ENCODE results near the gene DYNLT4. TPM values are rescaled to one million over a fixed set of nuclear protein-coding genes. Genes with fewer than 3 reads are reported as not detected.

The DYNLT4 gene
- total and polyA plus RNA-seq, 2 of the 13 experiments (the other 11 are each of a cell fraction or from before 2014, with no cell fraction given) = 0.77 TPM; not detected in 1

- no peak for TF ChIP-seq ZNF83 (CRISPR knock-in tag; IDR thresholded peaks at IDR 0.05; ENCODE audit: borderline replicate concordance)
- no peak for TF ChIP-seq GMEB1 (CRISPR knock-in tag; IDR thresholded peaks at IDR 0.05; ENCODE audit: borderline replicate concordance)
- TF ChIP-seq ADNP (CRISPR knock-in tag; IDR thresholded peaks at IDR 0.05) = no peak
- TF ChIP-seq MEF2D (CRISPR knock-in tag; IDR thresholded peaks at IDR 0.05) = no peak
- no peak for TF ChIP-seq ARNT (IDR thresholded peaks at IDR 0.05)
- no peak for TF ChIP-seq SETDB1 (CRISPR knock-in tag; IDR thresholded peaks at IDR 0.05; ENCODE audit: borderline replicate concordance)
- TF ChIP-seq PCBP2 (optimal IDR thresholded peaks at IDR 0.05; ENCODE audit: low read depth, low read length, poor library complexity, severe bottlenecking) = no peak
- TF ChIP-seq SP4 (CRISPR knock-in tag; IDR thresholded peaks at IDR 0.05) = no peak
- no peak for TF ChIP-seq ZBTB4 (CRISPR knock-in tag; IDR thresholded peaks at IDR 0.05; ENCODE audit: borderline replicate concordance)
- TF ChIP-seq KMT2B (CRISPR knock-in tag; IDR thresholded peaks at IDR 0.05) = no peak
- TF ChIP-seq BRD4 (CRISPR knock-in tag; IDR thresholded peaks at IDR 0.05) = no peak
- TF ChIP-seq ZSCAN12 (CRISPR knock-in tag; IDR thresholded peaks at IDR 0.05) = no peak
- no peak for TF ChIP-seq MATR3 (CRISPR knock-in tag; IDR thresholded peaks at IDR 0.05)
- TF ChIP-seq SRSF1 (optimal IDR thresholded peaks at IDR 0.05; ENCODE audit: low read depth, low read length) = no peak
- no peak for TF ChIP-seq XBP1 (CRISPR knock-in tag; IDR thresholded peaks at IDR 0.05)
- no peak for TF ChIP-seq GTF3A (CRISPR knock-in tag; conservative IDR thresholded peaks at IDR 0.05)
- TF ChIP-seq ZHX1 (CRISPR knock-in tag; IDR thresholded peaks at IDR 0.05; ENCODE audit: low read depth) = no peak
- TF ChIP-seq KAT8 (CRISPR knock-in tag; IDR thresholded peaks at IDR 0.05) = no peak
- TF ChIP-seq ZNF652 (CRISPR knock-in tag; IDR thresholded peaks at IDR 0.05; ENCODE audit: borderline replicate concordance, low read depth) = no peak
- TF ChIP-seq IKZF1 (IDR thresholded peaks at IDR 0.05) = no peak
- no peak for TF ChIP-seq ZNF788 (CRISPR knock-in tag; IDR thresholded peaks at IDR 0.05; ENCODE audit: borderline replicate concordance)
- no peak for TF ChIP-seq PLRG1 (conservative IDR thresholded peaks at IDR 0.05)
- TF ChIP-seq IKZF4 (CRISPR knock-in tag; IDR thresholded peaks at IDR 0.05; ENCODE audit: borderline replicate concordance, low read depth, not compliant biosample characterization) = no peak
- TF ChIP-seq THAP11 (CRISPR knock-in tag; IDR thresholded peaks at IDR 0.05) = no peak; the same call in 1 of the 2 replicates
- TF ChIP-seq HNRNPH1 (optimal IDR thresholded peaks at IDR 0.05; ENCODE audit: low read depth, low read length) = no peak
Measured at GRCh38 chr1:44842862-44843655, 35.9 kb upstream of the DYNLT4 start, which contains the start of gene PTCH2 (continued).
